Activated CD4-positive, CD25-positive, alpha-beta regulatory T cell treated with anti-CD3 and anti-CD28 coated beads, Interleukin-2, amount 50 U/mL, for 24 hours (primary cell): ENCODE measurements around the gene FMN1.
A peak's percentile ranks its signal among the peaks of the same experiment; 100 is the strongest.

Source experiments
- ATAC-seq, 2 donors: fragments of 150-1000 bp; cut with Tn5 transposase; one replicate each; pipeline ENCODE4 v1.10.0; 2021; ENCODE audit warnings: mild to moderate bottlenecking in 1 of 2, moderate library complexity in 1 of 2

FMN1 gene

GRCh38 chr15:33200903-33201302 lies 6.4 kb upstream of the FMN1 start:
- ATAC-seq: no peak

GRCh38 chr15:33200444-33200843 lies 5.9 kb upstream of the FMN1 start:
- ATAC-seq: no peak

GRCh38 chr15:33198541-33198940 lies 4.0 kb upstream of the FMN1 start:
- ATAC-seq: no peak

GRCh38 chr15:33197636-33198035 lies 3.1 kb upstream of the FMN1 start:
- no peak for ATAC-seq

DNA sequence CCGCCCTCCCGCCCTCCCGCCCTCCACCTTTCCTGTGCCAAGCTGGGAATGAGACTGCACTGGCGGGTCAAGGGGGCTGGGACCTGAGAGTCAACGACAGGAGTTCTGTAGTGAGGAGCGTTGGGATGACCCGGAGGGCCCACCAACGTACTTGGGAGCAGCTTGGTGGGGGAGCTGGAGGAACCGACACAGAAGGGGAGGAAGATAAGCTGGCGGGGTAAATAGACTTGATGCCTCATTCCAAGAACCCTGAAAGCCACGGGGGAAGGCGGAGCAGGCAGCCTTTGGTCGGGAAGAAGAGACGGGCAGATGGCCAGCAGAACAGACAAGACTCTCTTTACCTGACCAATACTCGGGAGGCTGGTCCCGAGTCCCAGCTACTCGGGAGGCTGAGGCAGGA lies 277 bp downstream of the FMN1 start:
- no peak for ATAC-seq

- ATAC-seq: no peak
Measured at GRCh38 chr15:33191591-33191990, 2.9 kb downstream of the FMN1 start.

GRCh38 chr15:33190539-33190938 lies 4.0 kb downstream of the FMN1 start:
- peak; percentile 54 to 67 for ATAC-seq

DNA sequence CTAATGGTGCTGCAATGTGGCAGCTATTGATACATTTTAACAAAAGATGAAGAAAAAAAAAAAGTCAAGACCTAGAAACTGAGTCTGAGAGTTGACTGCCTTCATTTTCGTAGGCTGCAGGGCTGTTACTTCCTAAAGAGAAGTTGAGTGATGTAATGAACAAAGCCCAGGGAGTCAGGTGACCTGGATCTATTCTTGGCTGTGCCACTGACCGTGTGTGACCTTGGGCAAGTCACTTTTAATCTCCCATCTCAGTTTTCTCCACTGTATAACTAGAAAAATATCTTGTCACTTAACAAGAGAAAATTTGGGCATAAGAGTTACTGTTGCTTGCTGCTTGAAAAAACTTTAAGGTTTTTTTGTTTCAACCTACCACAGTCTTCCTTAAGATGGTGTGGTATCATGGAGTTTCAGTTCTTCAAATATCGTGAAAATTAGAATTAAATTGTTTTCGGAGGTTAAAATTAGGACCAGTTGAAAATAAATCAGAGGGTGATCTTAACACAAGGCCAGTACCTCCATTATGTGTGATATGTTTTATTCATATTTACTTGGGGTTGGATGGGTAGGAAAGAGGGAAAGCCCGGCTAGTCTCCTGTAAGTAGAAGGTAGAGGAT lies 5.8 kb downstream of the FMN1 start:
- no peak for ATAC-seq

- no peak for ATAC-seq
Measured at GRCh38 chr15:33188159-33188558, 6.4 kb downstream of the FMN1 start.

- ATAC-seq: peak; percentile 55 to 67
Measured at GRCh38 chr15:33183334-33183733, 11.2 kb downstream of the FMN1 start.

GRCh38 chr15:33182926-33183325 lies 11.6 kb downstream of the FMN1 start:
- ATAC-seq: no peak

GRCh38 chr15:33182278-33182905 lies 12.1 kb downstream of the FMN1 start:
- peak in 1 of 2 donors; percentile 24 for ATAC-seq

GRCh38 chr15:33179874-33180273 lies 14.6 kb downstream of the FMN1 start:
- ATAC-seq: no peak

DNA sequence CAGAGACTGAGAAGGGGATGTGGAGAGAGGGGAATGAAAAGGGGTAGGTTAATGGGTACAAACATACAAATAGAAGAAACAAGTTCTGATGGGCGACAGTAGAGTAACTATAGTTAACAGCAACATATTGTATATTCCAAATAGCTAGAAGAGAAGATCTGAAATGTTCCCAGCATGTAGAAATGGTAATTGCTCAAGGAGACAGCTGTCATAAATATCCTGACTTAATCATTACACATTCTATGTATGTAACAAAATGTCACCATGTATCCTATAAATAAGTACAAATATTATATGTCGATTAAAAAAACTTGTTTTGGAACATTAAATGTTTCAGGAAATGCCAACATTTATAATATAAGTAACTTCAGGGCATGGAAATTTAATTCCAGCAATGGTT lies 23.3 kb downstream of the FMN1 start:
- no peak for ATAC-seq

GRCh38 chr15:33169625-33170024 lies 24.9 kb downstream of the FMN1 start:
- ATAC-seq: no peak

- ATAC-seq: no peak
Measured at GRCh38 chr15:33168444-33168843, 26.1 kb downstream of the FMN1 start.

- ATAC-seq: no peak
Measured at GRCh38 chr15:33163816-33164215, 30.7 kb downstream of the FMN1 start.

GRCh38 chr15:33161209-33161608 lies 33.3 kb downstream of the FMN1 start:
- no peak for ATAC-seq

GRCh38 chr15:33160581-33161165 lies 33.8 kb downstream of the FMN1 start:
- no peak for ATAC-seq

DNA sequence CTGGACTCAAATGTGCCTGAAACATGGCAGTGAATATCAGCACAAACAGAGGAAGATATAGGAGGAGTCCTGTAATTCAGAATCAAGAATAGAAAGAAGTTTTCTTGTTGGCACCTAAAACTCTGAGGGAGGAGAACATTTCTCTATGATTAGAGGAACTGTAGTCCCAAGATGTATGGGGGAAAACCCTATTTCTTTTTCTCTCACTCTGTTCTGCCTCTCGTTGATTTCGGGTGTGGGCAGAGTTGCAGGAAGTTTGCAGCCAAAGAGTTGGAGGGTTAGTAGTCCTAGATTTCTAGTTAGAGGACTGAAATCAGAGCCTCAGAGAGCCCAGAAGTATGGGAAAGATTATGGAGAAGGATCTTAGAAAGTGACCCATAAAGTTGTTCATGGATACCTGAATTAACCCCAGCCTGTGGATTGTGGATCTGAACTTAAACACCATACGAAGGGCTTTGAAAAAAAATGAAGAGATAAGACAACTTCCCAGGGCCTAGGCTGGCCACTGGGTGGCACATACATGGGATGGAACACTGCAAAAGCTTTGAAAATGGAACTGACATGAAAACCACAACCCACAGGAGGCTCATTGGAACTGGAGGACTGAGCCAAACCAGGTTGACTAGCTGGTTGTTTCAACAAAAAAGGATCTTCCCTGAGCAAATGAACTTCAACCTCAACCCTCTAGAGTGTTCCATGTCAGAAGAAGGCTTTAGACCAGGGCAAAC lies 34.6 kb downstream of the FMN1 start:
- ATAC-seq: no peak

DNA sequence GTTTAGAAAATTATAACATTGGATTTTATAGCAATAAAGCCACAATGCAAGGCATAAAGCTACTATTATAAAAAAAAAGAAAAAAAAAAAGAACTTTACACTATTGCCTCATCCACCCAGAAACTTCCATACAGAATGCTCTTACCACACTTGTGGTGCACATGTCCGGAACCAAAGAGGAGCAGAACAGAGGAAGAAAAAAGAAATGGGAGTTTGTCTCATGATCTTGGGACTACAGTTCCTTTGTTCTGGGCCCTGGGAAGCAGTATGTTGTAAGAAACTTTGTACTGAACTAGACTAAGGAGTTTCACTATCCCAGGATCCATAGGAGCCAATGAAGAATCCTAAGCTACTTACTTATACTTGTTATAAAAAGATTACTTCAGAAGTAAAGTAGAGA lies 36.1 kb downstream of the FMN1 start:
- ATAC-seq: no peak

DNA sequence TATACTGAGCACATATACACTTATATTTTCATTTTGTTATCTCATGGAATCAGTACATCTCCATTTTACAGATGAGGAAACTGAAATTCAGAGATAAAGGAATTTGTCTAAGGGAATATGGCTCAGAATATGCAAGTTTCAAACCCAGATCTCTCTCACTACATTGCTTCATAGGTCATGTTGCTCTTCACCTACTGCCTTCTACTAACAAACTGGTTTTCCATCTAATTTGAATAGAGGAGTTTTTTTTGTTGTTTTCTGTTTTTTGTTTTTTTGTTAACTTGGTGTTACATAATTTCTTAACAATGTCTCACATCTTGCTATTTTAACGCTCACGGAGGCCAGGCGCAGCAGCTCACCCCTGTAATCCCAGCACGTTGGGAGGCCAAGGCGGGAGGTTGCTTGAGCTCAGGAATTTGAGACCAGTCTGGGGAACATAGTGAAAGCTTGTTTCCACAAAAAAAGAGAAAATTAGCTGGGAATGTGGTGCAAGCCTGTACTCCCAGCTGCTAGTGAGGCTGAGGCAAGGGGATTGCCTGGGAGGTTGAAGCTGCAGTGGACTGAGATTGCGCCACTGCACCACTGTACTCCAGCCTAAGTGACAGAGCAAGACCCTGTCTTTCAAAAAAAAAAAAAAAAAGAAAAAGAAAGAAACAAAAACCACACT lies 37.0 kb downstream of the FMN1 start:
- no peak for ATAC-seq

- ATAC-seq: no peak
Measured at GRCh38 chr15:33155691-33156420, 38.7 kb downstream of the FMN1 start.
